ENCODE data around the gene GPR22.

DNA sequence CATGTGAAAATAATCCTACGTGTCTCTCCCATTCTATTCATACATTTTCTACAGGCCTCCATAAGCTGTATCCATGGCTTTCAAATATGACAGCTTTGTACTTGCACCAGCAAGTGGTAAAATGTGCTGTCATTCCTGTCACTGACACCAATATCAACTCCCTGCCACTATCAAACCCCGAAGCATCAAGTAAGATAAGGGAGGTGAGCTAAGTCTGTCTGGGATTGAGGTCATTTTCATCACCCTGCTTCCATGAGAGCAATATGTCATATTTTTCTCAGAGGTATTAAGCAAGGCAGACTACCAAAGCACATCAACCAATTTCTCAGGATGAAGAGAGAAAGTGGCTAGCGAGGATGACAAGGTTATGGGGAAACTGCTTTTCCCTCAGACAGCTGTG, 11.1 kb downstream of the GPR22 start:
- no peak for TF ChIP-seq POLR2A (IDR thresholded peaks at IDR 0.05)
- TF ChIP-seq CTCF (IDR thresholded peaks at IDR 0.05) = no peak
